ENCODE data around the gene BICC1. TPM values are rescaled to one million over a fixed set of nuclear protein-coding genes. Genes with fewer than 3 reads are reported as not detected.

The BICC1 gene
- total RNA-seq, 1 donor from 2014 or later: 150 TPM

DNA sequence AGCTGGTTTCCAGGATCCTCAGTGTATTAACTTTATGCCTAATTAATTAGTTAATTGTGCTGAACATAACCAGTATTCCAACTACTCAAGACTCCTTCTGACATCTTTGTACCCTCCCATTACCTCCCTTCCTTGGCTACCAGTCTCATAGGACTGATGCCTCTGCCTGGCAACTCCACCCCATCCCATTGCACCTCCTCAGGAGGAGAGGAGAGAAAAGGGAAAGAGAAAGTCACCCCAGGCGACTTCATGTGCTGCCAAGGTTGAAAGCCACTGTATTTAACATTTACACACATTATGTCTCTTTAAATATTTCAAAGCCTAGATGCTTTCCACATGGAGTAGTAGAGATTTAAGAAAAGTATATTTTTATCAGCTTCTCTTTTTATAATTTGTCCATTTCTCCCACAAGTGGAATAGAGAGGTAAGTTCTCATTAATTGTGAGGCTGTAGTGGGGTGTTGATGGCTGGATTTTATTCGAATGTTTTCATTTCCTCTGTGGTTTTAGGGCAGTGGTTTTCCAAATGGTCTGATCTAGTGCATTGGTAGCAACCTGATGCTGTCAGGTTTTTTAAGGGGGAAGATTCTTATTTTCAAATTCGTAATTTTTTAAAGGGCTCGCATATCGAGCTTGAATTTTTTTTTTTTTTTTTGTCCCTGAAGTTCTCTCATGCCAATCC, 148.0 kb downstream of the BICC1 start:
- no peak for DNase-seq (ENCODE audit: low read depth)
- peak overlapping the region; percentile 3 for H3K4me3 ChIP-seq (ENCODE audit: low read depth, low read length)
- TF ChIP-seq, protein P1, sequence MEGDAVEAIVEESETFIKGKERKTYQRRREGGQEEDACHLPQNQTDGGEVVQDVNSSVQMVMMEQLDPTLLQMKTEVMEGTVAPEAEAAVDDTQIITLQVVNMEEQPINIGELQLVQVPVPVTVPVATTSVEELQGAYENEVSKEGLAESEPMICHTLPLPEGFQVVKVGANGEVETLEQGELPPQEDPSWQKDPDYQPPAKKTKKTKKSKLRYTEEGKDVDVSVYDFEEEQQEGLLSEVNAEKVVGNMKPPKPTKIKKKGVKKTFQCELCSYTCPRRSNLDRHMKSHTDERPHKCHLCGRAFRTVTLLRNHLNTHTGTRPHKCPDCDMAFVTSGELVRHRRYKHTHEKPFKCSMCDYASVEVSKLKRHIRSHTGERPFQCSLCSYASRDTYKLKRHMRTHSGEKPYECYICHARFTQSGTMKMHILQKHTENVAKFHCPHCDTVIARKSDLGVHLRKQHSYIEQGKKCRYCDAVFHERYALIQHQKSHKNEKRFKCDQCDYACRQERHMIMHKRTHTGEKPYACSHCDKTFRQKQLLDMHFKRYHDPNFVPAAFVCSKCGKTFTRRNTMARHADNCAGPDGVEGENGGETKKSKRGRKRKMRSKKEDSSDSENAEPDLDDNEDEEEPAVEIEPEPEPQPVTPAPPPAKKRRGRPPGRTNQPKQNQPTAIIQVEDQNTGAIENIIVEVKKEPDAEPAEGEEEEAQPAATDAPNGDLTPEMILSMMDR (conservative IDR thresholded peaks at IDR 0.05; ENCODE audit: low read depth, low read length): no peak

DNA sequence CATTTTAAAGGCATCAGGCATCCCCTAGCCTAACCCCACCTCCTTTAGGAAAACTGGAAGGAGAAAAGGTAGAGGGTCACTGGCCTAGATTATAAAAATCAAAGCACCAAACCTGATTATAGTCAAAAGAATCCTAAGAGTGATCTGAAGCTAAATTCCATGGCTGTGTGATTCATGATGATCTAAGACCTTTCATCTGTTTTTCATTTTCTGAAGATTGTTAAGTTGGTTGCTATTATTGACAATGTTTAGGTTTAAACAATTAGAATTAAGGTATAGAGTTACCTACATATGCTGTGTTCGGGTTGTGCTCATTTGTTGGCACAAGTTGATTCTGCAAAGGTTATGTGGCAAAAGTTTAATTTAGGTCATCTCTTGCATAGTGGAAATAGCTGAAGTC, 148.7 kb downstream of the BICC1 start:
- TF ChIP-seq, protein P1 (conservative IDR thresholded peaks at IDR 0.05; ENCODE audit: low read depth, low read length): no peak

DNA sequence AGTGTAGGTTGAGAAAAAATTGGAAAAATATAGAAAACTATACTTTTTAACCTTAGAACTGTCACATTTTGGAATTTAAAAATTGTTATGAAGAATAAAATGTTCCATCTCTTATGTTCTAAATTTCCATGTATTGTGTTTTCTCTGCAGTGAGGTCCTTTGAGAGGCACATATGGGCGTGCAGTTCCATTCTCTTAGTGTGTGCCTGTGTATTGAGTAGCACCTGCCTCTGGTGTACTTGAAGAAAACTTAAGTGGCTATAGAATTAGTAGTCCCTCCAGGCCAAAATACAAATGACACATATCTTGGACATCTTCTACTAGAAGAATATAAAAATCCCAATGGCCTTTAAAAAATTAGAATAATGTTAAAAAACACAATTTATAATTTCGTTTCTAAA, 149.2 kb downstream of the BICC1 start:
- TF ChIP-seq, protein P1 (conservative IDR thresholded peaks at IDR 0.05; ENCODE audit: low read depth, low read length): no peak
- no peak overlapping the region for H3K4me3 ChIP-seq (ENCODE audit: low read depth, low read length)
- no peak for DNase-seq (ENCODE audit: low read depth)

More for the DNA sequence above, 148.7 kb downstream of the BICC1 start:
- H3K4me3 ChIP-seq (ENCODE audit: low read depth, low read length): no peak overlapping the region
- DNase-seq (ENCODE audit: low read depth): no peak

DNA sequence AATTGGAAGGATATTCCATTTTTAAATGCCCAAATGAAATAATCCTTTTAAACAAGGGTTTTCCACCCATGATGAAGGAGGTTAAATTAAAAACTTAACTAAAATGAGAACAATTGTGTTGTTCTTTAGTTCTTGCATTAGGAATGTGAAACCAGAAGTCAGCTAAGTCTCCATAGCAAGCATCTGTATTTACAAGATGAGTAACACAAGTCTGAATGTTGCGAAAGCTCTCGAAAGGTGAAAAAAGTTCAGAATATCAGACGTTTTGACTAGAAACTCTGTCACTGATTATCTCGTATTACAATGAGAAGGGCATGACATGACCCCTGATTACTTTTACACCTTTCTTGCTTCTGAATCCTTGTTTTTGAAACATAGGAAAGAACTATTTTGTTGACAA, 149.6 kb downstream of the BICC1 start:
- DNase-seq (ENCODE audit: low read depth): peak; percentile 95
- H3K4me3 ChIP-seq (ENCODE audit: low read depth, low read length): no peak overlapping the region
- TF ChIP-seq, protein P1 (conservative IDR thresholded peaks at IDR 0.05; ENCODE audit: low read depth, low read length): no peak

DNA sequence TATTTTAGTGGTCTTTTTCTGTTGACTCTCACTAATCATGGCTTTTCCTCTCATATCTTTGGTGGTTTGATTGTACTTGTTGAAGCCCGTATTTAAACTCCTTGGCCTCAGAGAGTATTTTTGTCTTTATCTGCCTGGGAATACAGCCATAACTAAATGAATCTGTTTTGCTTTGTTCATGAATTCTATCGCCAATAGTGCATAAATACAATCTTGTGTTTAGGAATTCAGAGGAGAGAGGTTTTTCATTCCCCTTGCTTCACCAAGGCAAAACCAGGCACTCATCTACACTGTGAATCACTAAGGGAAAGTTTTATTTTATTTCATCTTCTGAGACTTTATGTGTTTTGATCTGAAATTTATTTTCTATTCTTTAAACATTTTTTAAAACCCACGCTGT, 152.7 kb downstream of the BICC1 start:
- DNase-seq (ENCODE audit: low read depth): no peak
- peak overlapping the region; percentile 39 for H3K4me3 ChIP-seq (ENCODE audit: low read depth, low read length)
- TF ChIP-seq, protein P1 (conservative IDR thresholded peaks at IDR 0.05; ENCODE audit: low read depth, low read length): no peak

DNA sequence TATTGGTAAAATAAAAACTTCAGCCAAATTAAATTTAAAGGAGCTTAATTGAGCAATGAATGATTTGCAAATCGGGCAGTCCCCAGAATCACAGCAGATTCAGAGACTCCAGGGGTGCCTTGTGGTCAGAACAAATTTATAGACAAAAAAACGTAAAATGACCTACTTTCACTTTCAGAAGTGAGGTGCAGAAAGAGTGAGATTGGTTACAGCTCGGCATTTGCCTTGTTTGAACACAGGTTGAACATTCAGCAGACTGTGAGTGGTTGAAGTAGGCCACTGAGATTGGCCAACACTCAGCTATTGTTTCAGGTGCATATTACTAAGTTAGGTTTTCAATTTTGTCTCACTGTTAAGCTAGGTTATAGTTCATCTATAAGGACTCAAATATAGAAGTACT, 153.4 kb downstream of the BICC1 start:
- no peak for DNase-seq (ENCODE audit: low read depth)
- TF ChIP-seq, protein P1 (conservative IDR thresholded peaks at IDR 0.05; ENCODE audit: low read depth, low read length): no peak
- H3K4me3 ChIP-seq (ENCODE audit: low read depth, low read length): peak overlapping the region; percentile 39

All from epithelial cell of proximal tubule (primary cell).